ENCODE data around the gene TBC1D1. TPM values are rescaled to one million over a fixed set of nuclear protein-coding genes. Genes with fewer than 3 reads are reported as not detected.

The TBC1D1 gene
- total RNA-seq, 3 donors from 2014 or later (not counting 1 experiment from before 2014, with no cell fraction given) = 59.2 to 78.6 (median 68.5) TPM

- Histone ChIP-seq H3K4me3 (ENCODE audit: low read length) (no peak overlapping the region), H3K9me3 (ENCODE audit: control insufficient read depth, insufficient read depth, low read length) (no peaks in the 10 kb centered on the region), H3K36me3 (ENCODE audit: control insufficient read depth, insufficient read depth, low read length) (no peaks in the 10 kb centered on the region), H3K4me1 (ENCODE audit: control insufficient read depth, insufficient read depth, low read length) (peaks cover 23% of the 10 kb centered on the region), H3K27ac (ENCODE audit: low read length) (no peak overlapping the region), H3K27me3 (ENCODE audit: control insufficient read depth, insufficient read depth, low read length) (no peaks in the 10 kb centered on the region)
- WGBS (ENCODE audit: insufficient coverage) = 94% methylated on average over 4 of the region's 4 CpGs
- DNase-seq (no peak), ATAC-seq (no peak)
- Mint-ChIP-seq H3K27me3 (ENCODE audit: low read depth in 2 of 2) (no peaks in the 10 kb centered on the region), H3K27ac (no peak overlapping the region), H3K9me3 (no peaks in the 10 kb centered on the region), H3K36me3 (no peaks in the 10 kb centered on the region), H3K4me1 (peaks cover 25 to 40% of the 10 kb centered on the region in 2 donors), H3K4me3 (no peak overlapping the region)
- intact Hi-C loops (cut with micrococcal nuclease) = no loop called here
- no peak for TF ChIP-seq CTCF (IDR thresholded peaks at IDR 0.05)
These were observed 90.5 kb downstream of the TBC1D1 start for GRCh38 chr4:37981425-37981824.

- Mint-ChIP-seq H3K9me3 (no peaks in the 10 kb centered on the region), H3K27ac (no peak overlapping the region), H3K36me3 (no peaks in the 10 kb centered on the region), H3K4me3 (no peak overlapping the region), H3K4me1 (peaks cover 25 to 35% of the 10 kb centered on the region in 2 donors), H3K27me3 (ENCODE audit: low read depth in 2 of 2) (no peaks in the 10 kb centered on the region)
- DNase-seq (no peak), ATAC-seq (no peak)
- WGBS (ENCODE audit: insufficient coverage) = 60% methylated on average over 6 of the region's 7 CpGs
- no peak overlapping the region for H3K4me3 ChIP-seq (ENCODE audit: low read length)
- H3K27ac ChIP-seq (ENCODE audit: low read length) = no peak overlapping the region
- peaks cover 18% of the 10 kb centered on the region for H3K4me1 ChIP-seq (ENCODE audit: control insufficient read depth, insufficient read depth, low read length)
- H3K27me3 ChIP-seq (ENCODE audit: control insufficient read depth, insufficient read depth, low read length) = no peaks in the 10 kb centered on the region
- TF ChIP-seq CTCF (IDR thresholded peaks at IDR 0.05) = no peak
- no peaks in the 10 kb centered on the region for H3K36me3 ChIP-seq (ENCODE audit: control insufficient read depth, insufficient read depth, low read length)
- H3K9me3 ChIP-seq (ENCODE audit: control insufficient read depth, insufficient read depth, low read length) = no peaks in the 10 kb centered on the region
- intact Hi-C loops (cut with micrococcal nuclease) = no loop called here
These were observed 91.2 kb downstream of the TBC1D1 start for GRCh38 chr4:37981844-37982720.

GRCh38 chr4:37982736-37983135 is 91.9 kb downstream of the TBC1D1 start:
- Histone ChIP-seq H3K27ac (ENCODE audit: low read length) (no peak overlapping the region), H3K9me3 (ENCODE audit: control insufficient read depth, insufficient read depth, low read length) (no peaks in the 10 kb centered on the region), H3K27me3 (ENCODE audit: control insufficient read depth, insufficient read depth, low read length) (no peaks in the 10 kb centered on the region), H3K4me3 (ENCODE audit: low read length) (no peak overlapping the region), H3K4me1 (ENCODE audit: control insufficient read depth, insufficient read depth, low read length) (peaks cover 18% of the 10 kb centered on the region), H3K36me3 (ENCODE audit: control insufficient read depth, insufficient read depth, low read length) (no peaks in the 10 kb centered on the region)
- intact Hi-C loops (cut with micrococcal nuclease) = no loop called here
- no peak for TF ChIP-seq CTCF (IDR thresholded peaks at IDR 0.05)
- WGBS (ENCODE audit: insufficient coverage) = 94% methylated on average over 5 of the region's 5 CpGs
- Mint-ChIP-seq H3K27me3 (ENCODE audit: low read depth in 2 of 2) (no peaks in the 10 kb centered on the region), H3K27ac (no peak overlapping the region), H3K9me3 (no peaks in the 10 kb centered on the region), H3K4me3 (no peak overlapping the region), H3K4me1 (peaks cover 24 to 35% of the 10 kb centered on the region in 2 donors), H3K36me3 (no peaks in the 10 kb centered on the region)
- ATAC-seq (no peak), DNase-seq (no peak)
